ENCODE measurements around the gene SRP14. TPM values are rescaled to one million over a fixed set of nuclear protein-coding genes. Genes with fewer than 3 reads are reported as not detected.

SRP14 gene
- total RNA-seq, result 129 and 206 TPM in 2 replicates

GRCh38 chr15:40038638-40039543 is at the start of gene SRP14:
Gene SRP14 (minus strand): TSS chr15:40039181. CDS start chr15:40039116, 65 bp downstream.

Other genes starting within 250 kb of the SRP14 start
- 64.1 and 142 TPM in 2 replicates for gene GPR176, start 118.9 kb downstream of the SRP14 start, total RNA-seq
- 61.2 and 128 TPM in 2 replicates for gene EIF2AK4, start 105.1 kb downstream of the SRP14 start, total RNA-seq
- 0.14 and 1.8 TPM in 2 replicates for gene BMF, start 69.7 kb upstream of the SRP14 start, total RNA-seq
- 3.6 and 19.2 TPM in 2 replicates for gene BUB1B, start 121.9 kb upstream of the SRP14 start, total RNA-seq
- gene PAK6, start 199.9 kb upstream of the SRP14 start, total RNA-seq, result 0.28 TPM in 1 of 2 replicates, not detected in the other
- not detected in 2 replicates for gene ANKRD63, start 243.9 kb upstream of the SRP14 start, total RNA-seq

Data from smooth muscle cell of the umbilical artery (primary cell).